Trophoblast cell (in vitro differentiated cells and primary cell): ENCODE data around the gene CDH26.

ENCODE experiments used
- DNase-seq, 2 donors: peaks; one replicate each; pipeline ENCODE4 v3.0.0-alpha.2; 2016
- H2AFZ ChIP-seq: 2 replicates; pipeline ENCODE4 v1.6.1; 2013; ENCODE audit warnings: low read length, moderate library complexity, mild to moderate bottlenecking; ENCODE audit not compliant: insufficient read depth, poor library complexity
- H2AK5ac ChIP-seq: 2 replicates; pipeline ENCODE4 v1.6.1; 2013; ENCODE audit warnings: mild to moderate bottlenecking, low read length
- H2BK120ac ChIP-seq: 2 replicates; pipeline ENCODE4 v1.6.1; 2013; ENCODE audit warnings: low read length, mild to moderate bottlenecking, moderate library complexity; ENCODE audit not compliant: insufficient read depth, poor library complexity
- H2BK12ac ChIP-seq: 2 replicates; pipeline ENCODE4 v1.6.1; 2013; ENCODE audit warnings: mild to moderate bottlenecking, low read length, moderate library complexity
- H2BK5ac ChIP-seq: 2 replicates; pipeline ENCODE4 v1.6.1; 2013; ENCODE audit warnings: low read length, low read depth, moderate library complexity, mild to moderate bottlenecking; ENCODE audit not compliant: poor library complexity
- H3K14ac ChIP-seq: 2 replicates; pipeline ENCODE4 v1.6.1; 2013; ENCODE audit warnings: mild to moderate bottlenecking, low read length
- H3K18ac ChIP-seq: 2 replicates; pipeline ENCODE4 v1.6.1; 2013; ENCODE audit warnings: mild to moderate bottlenecking, low read length
- H3K23ac ChIP-seq: 2 replicates; pipeline ENCODE4 v1.6.1; 2013; ENCODE audit warnings: low read length
- H3K27ac ChIP-seq: 2 replicates; pipeline ENCODE4 v1.5.1; 2013; ENCODE audit warnings: low read depth, mild to moderate bottlenecking, inconsistent platforms, low read length, moderate library complexity
- H3K27me3 ChIP-seq: 2 replicates; pipeline ENCODE4 v1.6.1; 2013; ENCODE audit warnings: inconsistent platforms, mild to moderate bottlenecking, low read length, moderate library complexity; ENCODE audit not compliant: insufficient read depth
- H3K36me3 ChIP-seq, 2 experiments: 1 replicate in 1 of 2; 2 replicates in 1 of 2; pipeline ENCODE4 v1.6.1; 2013; ENCODE audit warnings: low read length in 2 of 2, mild to moderate bottlenecking in 2 of 2, moderate library complexity in 1 of 2; ENCODE audit not compliant: insufficient read depth in 2 of 2, control insufficient read depth in 1 of 2
- H3K4ac ChIP-seq: 2 replicates; pipeline ENCODE4 v1.6.1; 2013; ENCODE audit warnings: low read depth, mild to moderate bottlenecking, low read length, moderate library complexity
- H3K4me1 ChIP-seq, 2 experiments: 1 replicate in 1 of 2; 2 replicates in 1 of 2; pipeline ENCODE4 v1.6.1; 2013; ENCODE audit warnings: low read length in 2 of 2, mild to moderate bottlenecking in 2 of 2, moderate library complexity in 1 of 2; ENCODE audit not compliant: insufficient read depth in 2 of 2, control insufficient read depth in 1 of 2
- H3K4me2 ChIP-seq: 2 replicates; pipeline ENCODE4 v1.6.1; 2013; ENCODE audit warnings: inconsistent platforms, mild to moderate bottlenecking, low read length, moderate library complexity
- H3K4me3 ChIP-seq: 2 replicates; pipeline ENCODE4 v1.5.1; 2013; ENCODE audit warnings: mild to moderate bottlenecking, low read depth, low read length, inconsistent platforms
- H3K79me1 ChIP-seq: one replicate; pipeline ENCODE4 v1.6.1; 2013; ENCODE audit warnings: low read length
- H3K79me2 ChIP-seq: 2 replicates; pipeline ENCODE4 v1.6.1; 2013; ENCODE audit warnings: low read length, mild to moderate bottlenecking; ENCODE audit not compliant: control insufficient read depth, insufficient read depth, poor library complexity
- H3K9ac ChIP-seq: 2 replicates; pipeline ENCODE4 v1.6.1; 2013; ENCODE audit warnings: mild to moderate bottlenecking, low read length
- H3K9me3 ChIP-seq: 2 replicates; pipeline ENCODE4 v1.6.1; 2013; ENCODE audit warnings: low read depth, mild to moderate bottlenecking, control low read depth, inconsistent platforms, low read length; ENCODE audit not compliant: insufficient read depth
- H4K12ac ChIP-seq: 2 replicates; pipeline ENCODE4 v1.6.1; 2013; ENCODE audit warnings: low read depth, mild to moderate bottlenecking, low read length, moderate library complexity
- H4K8ac ChIP-seq: 2 replicates; pipeline ENCODE4 v1.6.1; 2013; ENCODE audit warnings: low read depth, mild to moderate bottlenecking, low read length, moderate library complexity
- H4K91ac ChIP-seq: one replicate; pipeline ENCODE4 v1.6.1; 2013; ENCODE audit warnings: low read depth, mild to moderate bottlenecking, low read length, moderate library complexity
- WGBS: extraction: QIAGEN DNeasy Blood & Tissue Kit; methylation state at CpG from one replicate; pipeline ENCODE4 v1.1.7; 2013; ENCODE audit warnings: missing lambda C conversion rate; ENCODE audit not compliant: insufficient read length, insufficient coverage; ENCODE audit errors: extremely low coverage; 5-methylcytosine and 5-hydroxymethylcytosine counted together

Gene CDH26

DNA sequence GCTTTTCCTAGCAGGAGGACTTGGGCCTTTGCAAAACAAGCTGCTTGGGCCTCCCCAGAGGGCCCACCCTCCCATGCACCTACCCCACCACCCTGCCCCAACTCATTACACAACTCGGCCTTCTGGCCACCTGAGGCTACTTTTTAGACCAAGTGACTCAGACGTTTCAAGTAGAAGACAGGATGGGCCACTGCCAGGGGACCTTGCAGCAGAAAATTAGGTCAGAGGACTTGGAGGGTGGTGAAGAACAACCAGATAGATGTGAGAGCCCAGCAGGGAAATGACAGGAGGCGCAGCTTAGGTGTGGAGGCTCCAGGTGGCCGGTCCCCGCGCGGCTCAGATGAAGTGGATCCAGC, 19.5 kb upstream of the CDH26 start:
- H3K36me3 ChIP-seq, result no peaks in the 10 kb centered on the region
- no CpG with 5 or more reads among the region's 7 CpGs for WGBS
- H3K27me3 ChIP-seq, result no peaks in the 10 kb centered on the region
- H4K12ac ChIP-seq, result no peak overlapping the region
- H3K9me3 ChIP-seq, result peaks cover 4% of the 10 kb centered on the region
- no peak overlapping the region for H3K14ac ChIP-seq
- H4K91ac ChIP-seq, result no peak overlapping the region
- H3K79me1 ChIP-seq, result peaks cover 17% of the 10 kb centered on the region
- H3K9ac ChIP-seq, result no peak overlapping the region
- no peak overlapping the region for H2BK5ac ChIP-seq
- peak; percentile 67 to 80 for DNase-seq
- peaks cover 12 to 15% of the 10 kb centered on the region in 2 experiments for H3K4me1 ChIP-seq
- H3K4ac ChIP-seq, result no peak overlapping the region
- no peak overlapping the region for H3K27ac ChIP-seq
- H2BK120ac ChIP-seq, result no peak overlapping the region
- H3K23ac ChIP-seq, result no peak overlapping the region
- no peak overlapping the region for H4K8ac ChIP-seq
- no peak overlapping the region for H3K4me3 ChIP-seq
- H2AFZ ChIP-seq, result peak overlapping the region; percentile 89
- H2BK12ac ChIP-seq, result no peak overlapping the region
- peak overlapping the region; percentile 44 for H3K4me2 ChIP-seq
- H2AK5ac ChIP-seq, result no peak overlapping the region
- peaks cover 8% of the 10 kb centered on the region for H3K79me2 ChIP-seq
- no peak overlapping the region for H3K18ac ChIP-seq

DNA sequence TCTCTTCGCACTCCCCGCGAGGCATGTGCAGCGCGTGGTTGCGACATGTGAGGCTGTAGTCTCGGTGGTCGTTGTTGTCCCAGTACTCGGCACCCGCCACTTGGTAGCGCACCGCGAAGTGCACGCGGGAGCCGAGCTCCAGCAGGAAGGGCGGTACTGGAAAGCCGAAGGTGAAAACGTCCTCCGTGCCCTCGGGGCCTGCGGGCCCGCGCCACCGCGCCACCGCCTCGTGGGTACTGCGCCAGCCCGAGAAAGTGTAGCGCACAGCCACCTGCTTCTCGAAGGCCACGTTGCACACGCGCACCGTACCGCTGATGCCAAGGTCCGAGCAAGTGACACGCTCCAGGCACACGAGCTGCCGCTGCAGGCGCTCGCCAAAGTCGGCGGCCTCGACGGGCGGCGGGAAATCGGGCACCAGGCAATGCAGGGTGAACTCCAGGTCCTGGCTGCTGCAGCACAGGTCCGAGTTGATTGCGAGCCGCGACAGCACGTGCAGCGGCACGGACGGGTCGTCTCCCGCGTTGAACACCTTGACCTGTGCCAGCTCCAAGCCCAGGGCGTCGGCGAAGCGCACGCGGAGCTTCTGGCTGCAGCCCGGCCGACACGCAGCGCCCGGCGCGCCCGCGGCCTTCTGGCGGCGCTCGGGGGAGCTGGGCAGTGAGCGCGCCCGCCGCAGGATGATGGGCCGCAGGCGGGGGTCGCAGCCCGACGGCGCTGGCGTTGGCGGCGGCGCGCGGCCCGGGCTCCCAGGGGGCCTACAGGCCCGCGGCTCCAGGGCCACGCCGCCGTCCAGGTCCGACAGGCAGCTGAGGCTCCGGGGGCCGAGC, 19.0 kb upstream of the CDH26 start:
- H4K91ac ChIP-seq, result peak overlapping the region; percentile 61
- peak overlapping the region; percentile 64 for H3K27ac ChIP-seq
- H3K36me3 ChIP-seq, result peaks cover under 1 to 5% of the 10 kb centered on the region in 2 experiments
- peak overlapping the region; percentile 98 for H3K4me2 ChIP-seq
- peak overlapping the region; percentile 14 for H2BK120ac ChIP-seq
- peaks cover 4% of the 10 kb centered on the region for H3K9me3 ChIP-seq
- peaks cover 5% of the 10 kb centered on the region for H3K79me2 ChIP-seq
- peak overlapping the region; percentile 53 for H3K4ac ChIP-seq
- peak overlapping the region; percentile 73 for H3K14ac ChIP-seq
- no peak overlapping the region for H3K23ac ChIP-seq
- no peak overlapping the region for H2BK12ac ChIP-seq
- H3K27me3 ChIP-seq, result no peaks in the 10 kb centered on the region
- peaks cover 12% of the 10 kb centered on the region in 2 experiments for H3K4me1 ChIP-seq
- peaks cover 13% of the 10 kb centered on the region for H3K79me1 ChIP-seq
- no peak overlapping the region for H4K12ac ChIP-seq
- no peak for DNase-seq
- peak overlapping the region; percentile 85 for H3K9ac ChIP-seq
- peak overlapping the region; percentile 26 for H3K18ac ChIP-seq
- peak overlapping the region; percentile 89 for H2AFZ ChIP-seq
- peak overlapping the region; percentile 78 for H3K4me3 ChIP-seq
- no CpG with 5 or more reads among the region's 104 CpGs for WGBS
- peak overlapping the region; percentile 11 for H2AK5ac ChIP-seq
- H2BK5ac ChIP-seq, result no peak overlapping the region
- peak overlapping the region; percentile 80 for H4K8ac ChIP-seq

DNA sequence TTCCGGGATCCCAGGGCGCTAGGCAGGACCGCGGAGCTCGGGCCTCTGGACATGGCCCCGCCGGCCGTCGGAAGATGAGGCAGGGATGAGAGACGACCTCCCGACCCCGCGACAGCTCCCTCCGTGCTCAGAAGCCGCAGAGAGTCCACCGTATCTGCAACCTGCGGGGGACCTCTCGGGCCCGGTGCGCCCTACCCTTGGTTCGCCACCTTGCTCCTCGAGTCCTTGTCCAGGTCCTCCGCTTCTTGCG, 18.4 kb upstream of the CDH26 start:
- Histone ChIP-seq H3K36me3 (peaks cover 3 to 9% of the 10 kb centered on the region in 2 experiments), H3K9me3 (peaks cover 4% of the 10 kb centered on the region), H3K18ac (peak overlapping the region; percentile 26), H4K12ac (peak overlapping the region; percentile 68), H2AFZ (peak overlapping the region; percentile 89), H3K79me1 (peaks cover 13% of the 10 kb centered on the region), H3K79me2 (peaks cover 5% of the 10 kb centered on the region), H3K4me3 (peak overlapping the region; percentile 78), H4K8ac (peak overlapping the region; percentile 80), H3K14ac (peak overlapping the region; percentile 73), H3K4me2 (peak overlapping the region; percentile 98), H2BK12ac (no peak overlapping the region), H3K27me3 (no peaks in the 10 kb centered on the region), H2BK5ac (peak overlapping the region; percentile 47), H2BK120ac (peak overlapping the region; percentile 14), H3K9ac (peak overlapping the region; percentile 85), H3K4me1 (peaks cover 11 to 12% of the 10 kb centered on the region in 2 experiments), H3K27ac (peak overlapping the region; percentile 64), H4K91ac (peak overlapping the region; percentile 61), H3K4ac (peak overlapping the region; percentile 53), H2AK5ac (no peak overlapping the region), H3K23ac (no peak overlapping the region)
- no CpG with 5 or more reads among the region's 24 CpGs for WGBS
- peak in 1 of 2 donors; percentile 36 for DNase-seq

DNA sequence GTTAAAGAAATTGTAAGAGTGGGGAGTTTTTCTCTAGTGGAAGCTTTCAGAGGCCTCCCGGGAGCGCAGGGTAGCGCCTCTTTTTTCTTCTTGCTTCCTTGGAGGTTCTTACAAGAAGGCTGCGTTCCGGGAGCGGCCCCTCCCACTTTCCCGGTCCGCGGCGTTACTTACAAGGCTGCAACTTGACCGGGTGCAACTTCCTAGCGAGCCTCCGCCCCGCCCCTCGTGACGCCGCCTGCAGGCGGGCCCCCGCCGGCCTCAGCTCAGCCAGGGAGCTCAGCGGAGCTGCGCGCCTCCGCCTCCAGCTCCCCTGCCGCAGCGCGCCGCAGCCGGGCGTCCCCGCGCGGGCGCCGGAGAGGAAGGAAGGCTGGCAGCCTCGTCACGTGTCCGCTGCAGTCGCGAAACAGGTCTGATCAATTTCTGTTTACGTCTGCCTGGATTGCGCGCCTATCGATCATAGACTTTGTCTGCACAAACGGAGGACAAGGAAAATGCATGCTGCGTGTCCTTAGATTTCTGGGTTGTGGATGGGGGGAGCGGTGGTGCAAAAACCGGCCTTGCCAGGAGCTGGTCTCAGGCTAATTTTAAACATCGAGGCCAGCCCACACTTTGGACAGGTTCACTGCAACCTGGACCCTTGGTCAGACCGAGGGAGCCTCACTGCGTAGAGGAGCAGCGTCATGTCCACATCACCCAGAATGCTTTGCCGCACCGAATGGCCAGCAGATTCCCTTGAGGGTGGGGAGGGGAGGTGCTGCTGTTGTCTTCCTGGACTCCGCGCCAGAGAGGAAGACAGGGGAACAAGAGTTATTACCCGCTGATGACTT, 17.9 kb upstream of the CDH26 start, which contains the start of the genes FAM217B and PPP1R3D:
Gene FAM217B, plus strand, starts transcription at position 261 of the 827 bp plus-strand sequence. CDS start 3,555 bp downstream, outside the sequence.
Gene PPP1R3D, minus strand, starts transcription at position 177 of the 827 bp plus-strand sequence. CDS start 374 bp downstream, outside the sequence.
- Histone ChIP-seq H3K4me3 (peak within 1 kb of the TSS; percentile 78), H3K14ac (peak within 1 kb of the TSS; percentile 73), H3K9ac (peak within 1 kb of the TSS; percentile 85), H3K4me2 (peak within 1 kb of the TSS; percentile 98), H4K12ac (peak within 1 kb of the TSS; percentile 68), H2AK5ac (peak within 1 kb of the TSS; percentile 11), H3K4me1 (peaks cover 12 to 13% of the 10 kb centered on the region in 2 experiments), H2AFZ (peak within 1 kb of the TSS; percentile 89), H3K9me3 (peaks cover 4% of the 10 kb centered on the region), H3K27ac (peak within 1 kb of the TSS; percentile 94), H2BK5ac (peak within 1 kb of the TSS; percentile 47), H3K18ac (peak within 1 kb of the TSS; percentile 44), H3K4ac (peak within 1 kb of the TSS; percentile 53), H3K79me1 (peaks cover 13% of the 10 kb centered on the region), H2BK120ac (peak within 1 kb of the TSS; percentile 38), H2BK12ac (no peak within 1 kb of the TSS), H3K79me2 (peaks cover 5% of the 10 kb centered on the region), H4K8ac (peak within 1 kb of the TSS; percentile 80), H3K23ac (no peak within 1 kb of the TSS), H3K36me3 (peaks cover 3 to 10% of the 10 kb centered on the region in 2 experiments), H3K27me3 (no peaks in the 10 kb centered on the region), H4K91ac (peak within 1 kb of the TSS; percentile 61)
- WGBS, result no CpG with 5 or more reads among the region's 57 CpGs
- peak; percentile 97 to 98 for DNase-seq
